ENCODE measurements around the gene TRAF7. TPM values are rescaled to one million over a fixed set of nuclear protein-coding genes. Genes with fewer than 3 reads are reported as not detected.
"Not testable (repeated sequence)": the region's sequence is repeated elsewhere in the genome, so short reads cannot be mapped to it uniquely, and the experiment has no call there.

The TRAF7 gene
- polyA plus RNA-seq, 3 donors: 5.9 to 41.9 (median 6.7) TPM

DNA sequence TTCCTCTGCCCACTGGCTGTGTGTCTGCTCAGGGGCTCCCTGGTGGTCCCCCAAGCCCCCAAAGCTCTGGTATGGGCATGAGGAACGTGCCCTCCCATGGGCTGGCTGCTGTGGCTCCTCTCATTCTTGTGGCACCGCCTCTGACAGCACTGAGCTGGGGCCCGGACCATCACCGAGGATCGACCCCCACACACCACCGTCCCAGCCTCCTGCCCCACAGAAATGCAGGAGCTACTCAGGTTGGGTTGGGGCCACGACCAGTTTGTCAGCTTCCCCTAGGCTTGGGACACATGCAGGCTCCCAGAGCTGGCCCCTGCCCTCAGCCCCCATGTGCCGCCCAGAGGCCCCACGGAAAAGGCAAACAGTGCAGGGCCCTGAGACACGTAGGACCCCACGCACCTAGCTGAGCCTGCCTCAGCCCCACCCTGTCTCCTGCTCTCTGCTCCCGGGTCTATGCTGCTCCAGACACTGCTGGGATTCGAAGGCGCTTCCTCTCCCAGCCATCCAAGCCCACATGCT is 44.1 kb downstream of the TRAF7 start:
- Histone ChIP-seq H3K4me2 (replicated peaks; ENCODE audit: extremely low read depth, low read length, poor library complexity, severe bottlenecking) (no peak overlapping the region), H3K79me2 (ENCODE audit: insufficient read depth, low read length) (no peaks in the 10 kb centered on the region), H3K36me3 (replicated peaks in 1 of 2; ENCODE audit: control insufficient read depth in 1 of 2, insufficient read depth in 2 of 2, low read length in 2 of 2) (no peaks in the 10 kb centered on the region), H3K27me3 (ENCODE audit: control insufficient read depth in 2 of 2, insufficient read depth in 2 of 2, low read length in 2 of 2) (peaks cover 31 to 42% of the 10 kb centered on the region in 2 donors), H3K4me3 (replicated peaks in 1 of 3; ENCODE audit: low read depth in 2 of 3, low read length in 3 of 3) (no peak overlapping the region), H3K4me1 (ENCODE audit: control insufficient read depth in 1 of 2, insufficient read depth in 2 of 2, low read length in 2 of 2) (peaks cover 7 to 13% of the 10 kb centered on the region in 2 donors), H2AFZ (ENCODE audit: insufficient read depth, low read depth, low read length, poor library complexity, severe bottlenecking) (no peak overlapping the region), H3K9ac (ENCODE audit: insufficient read depth, low read length, poor library complexity, severe bottlenecking) (no peak overlapping the region), H4K20me1 (ENCODE audit: insufficient read depth, low read length) (no peaks in the 10 kb centered on the region), H3K27ac (ENCODE audit: low read depth in 1 of 2, low read length in 2 of 2) (no peak overlapping the region), H3K9me3 (replicated peaks in 1 of 2; ENCODE audit: control insufficient read depth in 1 of 2, insufficient read depth in 1 of 2, low read length in 2 of 2) (peaks cover 0 to 7% of the 10 kb centered on the region in 2 donors)
- Mint-ChIP-seq H3K27ac (no peak overlapping the region), H3K9me3 (peaks cover 0 to 17% (median 4%) of the 10 kb centered on the region in 7 donors), H3K36me3 (no peaks in the 10 kb centered on the region), H3K4me1 (peaks cover 10% of the 10 kb centered on the region), H3K4me3 (no peak overlapping the region), H3K27me3 (ENCODE audit: low read depth in 3 of 3) (peaks cover 41 to 64% (median 41%) of the 10 kb centered on the region in 3 donors)
- WGBS (ENCODE audit: insufficient coverage): 86% methylated on average over 10 of the region's 14 CpGs
- TF ChIP-seq CTCF (IDR thresholded peaks at IDR 0.05): no peak
- intact Hi-C loops (cut with micrococcal nuclease): loop anchor here in 1 of 2 donors (5.0 kb wide), 1 partner anchor 53 kb away; the partner anchor contains the start of gene ECI1
- no peak for DNase-seq

GRCh38 chr16:2200313-2200712 is 44.7 kb downstream of the TRAF7 start:
- Histone ChIP-seq H3K4me3 (replicated peaks in 1 of 3; ENCODE audit: low read depth in 2 of 3, low read length in 3 of 3) (no peak overlapping the region), H3K36me3 (replicated peaks in 1 of 2; ENCODE audit: control insufficient read depth in 1 of 2, insufficient read depth in 2 of 2, low read length in 2 of 2) (no peaks in the 10 kb centered on the region), H4K20me1 (ENCODE audit: insufficient read depth, low read length) (no peaks in the 10 kb centered on the region), H3K9me3 (replicated peaks in 1 of 2; ENCODE audit: control insufficient read depth in 1 of 2, insufficient read depth in 1 of 2, low read length in 2 of 2) (peaks cover 0 to 7% of the 10 kb centered on the region in 2 donors), H3K4me2 (replicated peaks; ENCODE audit: extremely low read depth, low read length, poor library complexity, severe bottlenecking) (no peak overlapping the region), H3K27ac (ENCODE audit: low read depth in 1 of 2, low read length in 2 of 2) (no peak overlapping the region), H3K79me2 (ENCODE audit: insufficient read depth, low read length) (no peaks in the 10 kb centered on the region), H3K27me3 (ENCODE audit: control insufficient read depth in 2 of 2, insufficient read depth in 2 of 2, low read length in 2 of 2) (peaks cover 25 to 35% of the 10 kb centered on the region in 2 donors), H2AFZ (ENCODE audit: insufficient read depth, low read depth, low read length, poor library complexity, severe bottlenecking) (no peak overlapping the region), H3K4me1 (ENCODE audit: control insufficient read depth in 1 of 2, insufficient read depth in 2 of 2, low read length in 2 of 2) (peaks cover 11 to 18% of the 10 kb centered on the region in 2 donors), H3K9ac (ENCODE audit: insufficient read depth, low read length, poor library complexity, severe bottlenecking) (no peak overlapping the region)
- DNase-seq: no peak
- Mint-ChIP-seq H3K27ac (no peak overlapping the region), H3K4me3 (no peak overlapping the region), H3K36me3 (no peaks in the 10 kb centered on the region), H3K27me3 (ENCODE audit: low read depth in 3 of 3) (peaks cover 35 to 57% (median 35%) of the 10 kb centered on the region in 3 donors), H3K4me1 (peaks cover 8% of the 10 kb centered on the region), H3K9me3 (peaks cover 0 to 12% (median 3%) of the 10 kb centered on the region in 7 donors)
- 100% methylated on average over 3 of the region's 6 CpGs for WGBS (ENCODE audit: insufficient coverage)
- intact Hi-C loops (cut with micrococcal nuclease): no loop called here
- no peak for TF ChIP-seq CTCF (IDR thresholded peaks at IDR 0.05)

DNA sequence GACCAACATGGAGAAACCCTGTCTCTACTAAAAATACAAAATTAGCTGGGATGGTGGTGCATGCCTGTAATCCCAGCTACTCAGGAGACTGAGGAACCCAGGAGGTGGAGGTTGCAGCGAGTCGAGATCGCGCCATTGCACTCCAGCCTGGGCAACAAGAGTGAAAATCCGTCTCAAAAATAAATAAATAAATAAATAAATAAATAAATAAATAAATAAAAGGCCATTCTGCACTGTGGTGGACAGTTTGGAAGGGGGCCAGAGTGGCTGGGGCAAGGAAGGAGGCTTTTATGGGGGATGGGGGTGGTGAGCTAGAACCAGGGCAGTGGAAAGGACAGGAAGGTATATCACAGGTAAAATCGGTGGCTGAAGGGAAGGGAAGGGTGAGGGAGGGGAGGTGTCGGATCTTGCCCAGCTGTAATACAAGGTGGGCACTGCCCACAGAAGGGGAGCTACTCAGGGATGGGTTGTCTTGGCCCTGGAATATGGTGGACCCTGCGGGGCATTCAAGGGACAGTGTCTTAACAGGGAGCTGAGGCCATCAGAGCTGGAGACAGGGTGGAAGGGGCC is 47.6 kb downstream of the TRAF7 start:
- H3K36me3 ChIP-seq (replicated peaks in 1 of 2; ENCODE audit: control insufficient read depth in 1 of 2, insufficient read depth in 2 of 2, low read length in 2 of 2): peaks cover 11 to 15% of the 10 kb centered on the region in 2 donors
- Mint-ChIP-seq H3K36me3 (peaks cover 10 to 15% of the 10 kb centered on the region in 2 donors), H3K27me3 (ENCODE audit: low read depth in 3 of 3) (peaks cover 14 to 34% (median 18%) of the 10 kb centered on the region in 3 donors), H3K4me1 (peaks cover 25% of the 10 kb centered on the region)
- intact Hi-C loops (cut with micrococcal nuclease); H3K4me2 ChIP-seq (replicated peaks; ENCODE audit: extremely low read depth, low read length, poor library complexity, severe bottlenecking); H3K4me3 ChIP-seq (replicated peaks in 1 of 3; ENCODE audit: low read depth in 2 of 3, low read length in 3 of 3); H3K9me3 ChIP-seq (replicated peaks in 1 of 2; ENCODE audit: control insufficient read depth in 1 of 2, insufficient read depth in 1 of 2, low read length in 2 of 2); H2AFZ ChIP-seq (ENCODE audit: insufficient read depth, low read depth, low read length, poor library complexity, severe bottlenecking); H3K9ac ChIP-seq (ENCODE audit: insufficient read depth, low read length, poor library complexity, severe bottlenecking); H3K27ac Mint-ChIP-seq; H3K9me3 Mint-ChIP-seq; DNase-seq; H3K27ac ChIP-seq (ENCODE audit: low read depth in 1 of 2, low read length in 2 of 2); H3K4me3 Mint-ChIP-seq: not testable (repeated sequence)
- peaks cover 13% of the 10 kb centered on the region for H4K20me1 ChIP-seq (ENCODE audit: insufficient read depth, low read length)
- H3K4me1 ChIP-seq (ENCODE audit: control insufficient read depth in 1 of 2, insufficient read depth in 2 of 2, low read length in 2 of 2): peaks cover 23 to 27% of the 10 kb centered on the region in 2 donors
- peaks cover 15% of the 10 kb centered on the region for H3K79me2 ChIP-seq (ENCODE audit: insufficient read depth, low read length)
- H3K27me3 ChIP-seq (ENCODE audit: control insufficient read depth in 2 of 2, insufficient read depth in 2 of 2, low read length in 2 of 2): peaks cover 6 to 16% of the 10 kb centered on the region in 2 donors
- 96% methylated on average over 2 of the region's 8 CpGs for WGBS (ENCODE audit: insufficient coverage)

Measured in CD14-positive monocyte (primary cell).